GM23338 (cell line): ENCODE results near the gene CNTNAP5.

Experiments
- CREB1 ChIP-seq: fragments of 250-450 bp; sonication (Bioruptor Pico); IDR thresholded peaks from 2 replicates; pipeline ENCODE4 v1.5.0; 2020; ENCODE audit warnings: low read depth, mild to moderate bottlenecking, moderate library complexity
- TF ChIP-seq, protein P1 (sequence below), 2 experiments: fragments of 200-600 bp in 1 of 2; sonication (generic) in 1 of 2; conservative IDR thresholded peaks; 2 replicates each; pipeline versions ENCODE4 v1.5.1 to v1.6.1; 2016 to 2017; ENCODE audit warnings: antibody characterized with exemption in 2 of 2, low read depth in 2 of 2, mild to moderate bottlenecking in 2 of 2, moderate library complexity in 1 of 2

GRCh38 chr2:124834331-124834730 is 809.2 kb downstream of the CNTNAP5 start:
- TF ChIP-seq, protein P1, sequence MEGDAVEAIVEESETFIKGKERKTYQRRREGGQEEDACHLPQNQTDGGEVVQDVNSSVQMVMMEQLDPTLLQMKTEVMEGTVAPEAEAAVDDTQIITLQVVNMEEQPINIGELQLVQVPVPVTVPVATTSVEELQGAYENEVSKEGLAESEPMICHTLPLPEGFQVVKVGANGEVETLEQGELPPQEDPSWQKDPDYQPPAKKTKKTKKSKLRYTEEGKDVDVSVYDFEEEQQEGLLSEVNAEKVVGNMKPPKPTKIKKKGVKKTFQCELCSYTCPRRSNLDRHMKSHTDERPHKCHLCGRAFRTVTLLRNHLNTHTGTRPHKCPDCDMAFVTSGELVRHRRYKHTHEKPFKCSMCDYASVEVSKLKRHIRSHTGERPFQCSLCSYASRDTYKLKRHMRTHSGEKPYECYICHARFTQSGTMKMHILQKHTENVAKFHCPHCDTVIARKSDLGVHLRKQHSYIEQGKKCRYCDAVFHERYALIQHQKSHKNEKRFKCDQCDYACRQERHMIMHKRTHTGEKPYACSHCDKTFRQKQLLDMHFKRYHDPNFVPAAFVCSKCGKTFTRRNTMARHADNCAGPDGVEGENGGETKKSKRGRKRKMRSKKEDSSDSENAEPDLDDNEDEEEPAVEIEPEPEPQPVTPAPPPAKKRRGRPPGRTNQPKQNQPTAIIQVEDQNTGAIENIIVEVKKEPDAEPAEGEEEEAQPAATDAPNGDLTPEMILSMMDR (conservative IDR thresholded peaks at IDR 0.05; ENCODE audit: low read depth in 2 of 2), result no peak
- no peak for TF ChIP-seq CREB1 (CRISPR knock-in tag)
